Cardiac muscle cell (in vitro differentiated cells and primary cell): ENCODE data around the gene DNASE1L1. TPM values are rescaled to one million over a fixed set of nuclear protein-coding genes. Genes with fewer than 3 reads are reported as not detected.

Experiments used
- DNase-seq, 2 donors: peaks; one replicate each; pipeline versions ENCODE4 v3.0.0 to v3.0.0-alpha.2; 2010 to 2017; ENCODE audit warnings: low read depth in 1 of 2, low spot score in 1 of 2
- H3K27ac ChIP-seq: fragments of 200-600 bp; sonication (generic); 2 replicates; pipeline ENCODE4 v1.5.1; 2016
- H3K27me3 ChIP-seq: fragments of 200-600 bp; sonication (generic); 2 replicates; pipeline ENCODE4 v1.6.0; 2016; ENCODE audit warnings: control low read depth
- H3K36me3 ChIP-seq: fragments of 200-600 bp; sonication (generic); 2 replicates; pipeline ENCODE4 v1.5.1; 2016; ENCODE audit warnings: control low read depth
- H3K4me1 ChIP-seq: fragments of 200-600 bp; sonication (generic); 2 replicates; pipeline ENCODE4 v1.8.1; 2017; ENCODE audit warnings: low read depth, mild to moderate bottlenecking, mixed run types
- H3K4me3 ChIP-seq: fragments of 200-600 bp; sonication (generic); 2 replicates; pipeline ENCODE4 v1.5.1; 2016; ENCODE audit warnings: mild to moderate bottlenecking
- H3K9me3 ChIP-seq: fragments of 200-600 bp; sonication (generic); 2 replicates; pipeline ENCODE4 v1.5.1; 2017; ENCODE audit warnings: low read depth, mild to moderate bottlenecking, control low read depth
- CTCF ChIP-seq: IDR thresholded peaks from 2 replicates; pipeline ENCODE4 v1.5.1; 2012; ENCODE audit warnings: low read depth, mild to moderate bottlenecking, low read length
- polyA plus RNA-seq: library from polyadenylated mRNA; unstranded; fragments of >200 nt; fragmentation: Nextera tagmentation; extraction: Ambion mirVana; gene quantifications from 2 replicates; pipeline ENCODE4 v1.2.1, GENCODE V29; 2016
- total RNA-seq: library from RNA; depleted of rRNA; stranded (reverse); fragments of >200 nt; gene quantifications from 2 replicates; pipeline ENCODE4 v1.2.3, GENCODE V29; 2016

The DNASE1L1 gene
- total and polyA plus RNA-seq, 2 experiments from 2014 or later: 24.8 to 34.3 TPM

- DNase-seq: no peak
- Histone ChIP-seq H3K27me3 (no peaks in the 10 kb centered on the region), H3K4me3 (no peak overlapping the region), H3K36me3 (no peaks in the 10 kb centered on the region), H3K27ac (no peak overlapping the region), H3K9me3 (no peaks in the 10 kb centered on the region), H3K4me1 (no peaks in the 10 kb centered on the region)
- no peak for TF ChIP-seq CTCF
These were observed 21.4 kb upstream of the DNASE1L1 start for GRCh38 chrX:154430479-154430878.

GRCh38 chrX:154429711-154430110, 20.7 kb upstream of the DNASE1L1 start:
- no peaks in the 10 kb centered on the region for H3K9me3 ChIP-seq
- TF ChIP-seq CTCF: no peak
- no peak overlapping the region for H3K27ac ChIP-seq
- no peak for DNase-seq
- H3K36me3 ChIP-seq: no peaks in the 10 kb centered on the region
- H3K4me3 ChIP-seq: peak overlapping the region; percentile 66
- H3K27me3 ChIP-seq: no peaks in the 10 kb centered on the region
- H3K4me1 ChIP-seq: no peaks in the 10 kb centered on the region

GRCh38 chrX:154428176-154429171, 19.4 kb upstream of the DNASE1L1 start, which contains the start of gene ATP6AP1:
Gene ATP6AP1 (plus strand): TSS chrX:154428677. CDS start chrX:154428693, 16 bp downstream.
- peak within 1 kb of the TSS; percentile 66 for H3K4me3 ChIP-seq
- no peaks in the 10 kb centered on the region for H3K36me3 ChIP-seq
- H3K4me1 ChIP-seq: no peaks in the 10 kb centered on the region
- H3K9me3 ChIP-seq: no peaks in the 10 kb centered on the region
- no peak for TF ChIP-seq CTCF
- peak; percentile 91 to 96 for DNase-seq
- no peaks in the 10 kb centered on the region for H3K27me3 ChIP-seq
- peak within 1 kb of the TSS; percentile 66 for H3K27ac ChIP-seq

- H3K27ac ChIP-seq: no peak overlapping the region
- TF ChIP-seq CTCF: no peak
- DNase-seq: no peak
- H3K9me3 ChIP-seq: no peaks in the 10 kb centered on the region
- no peaks in the 10 kb centered on the region for H3K4me1 ChIP-seq
- no peaks in the 10 kb centered on the region for H3K27me3 ChIP-seq
- H3K4me3 ChIP-seq: no peak overlapping the region
- H3K36me3 ChIP-seq: no peaks in the 10 kb centered on the region
These were observed 18.1 kb upstream of the DNASE1L1 start for GRCh38 chrX:154426916-154427770.

- no peak overlapping the region for H3K27ac ChIP-seq
These were observed 11.3 kb upstream of the DNASE1L1 start for GRCh38 chrX:154420402-154420756.

More at GRCh38 chrX:154420402-154420756, 11.3 kb upstream of the DNASE1L1 start:
- Histone ChIP-seq H3K4me3 (no peak overlapping the region), H3K27me3 (no peaks in the 10 kb centered on the region), H3K9me3 (no peaks in the 10 kb centered on the region), H3K36me3 (no peaks in the 10 kb centered on the region), H3K4me1 (no peaks in the 10 kb centered on the region)
- DNase-seq: no peak
- TF ChIP-seq CTCF: no peak
